Lung (tissue), 12 donors: ENCODE data around the gene C12orf57. TPM values are rescaled to one million over a fixed set of nuclear protein-coding genes. Genes with fewer than 3 reads are reported as not detected.

ENCODE experiments used
- ATAC-seq: fragments of 200-7000 bp; cut with Tn5 transposase; one replicate; pipeline ENCODE4 v1.9.1; 2020; ENCODE audit warnings: moderate number of reproducible peaks; ENCODE audit not compliant: insufficient read depth, low FRiP score
- DNase-seq, 3 donors: peaks; one replicate each; pipeline ENCODE4 v3.0.0-alpha.2; 2013 to 2017
- H3K27ac ChIP-seq, 2 donors: one replicate each; pipeline ENCODE4 v1.5.1; 2013; ENCODE audit warnings: mild to moderate bottlenecking in 2 of 2, moderate library complexity in 2 of 2, control low read depth in 1 of 2, inconsistent platforms in 1 of 2, low read depth in 1 of 2, low read length in 1 of 2
- H3K27me3 ChIP-seq, 3 donors: one replicate each; pipeline ENCODE4 v1.5.1; 2013; ENCODE audit warnings: low read length in 2 of 3; ENCODE audit not compliant: control insufficient read depth in 3 of 3, insufficient read depth in 3 of 3
- H3K36me3 ChIP-seq, 4 donors: one replicate each; pipeline ENCODE4 v1.5.1; 2013; ENCODE audit warnings: low read length in 4 of 4, mild to moderate bottlenecking in 1 of 4, moderate library complexity in 1 of 4; ENCODE audit not compliant: control insufficient read depth in 4 of 4, insufficient read depth in 4 of 4
- H3K4me1 ChIP-seq, 5 donors: one replicate each; pipeline ENCODE4 v1.5.1; 2013; ENCODE audit warnings: low read length in 5 of 5, mild to moderate bottlenecking in 2 of 5, moderate library complexity in 1 of 5; ENCODE audit not compliant: control insufficient read depth in 5 of 5, insufficient read depth in 5 of 5
- H3K4me3 ChIP-seq: one replicate; pipeline ENCODE4 v1.5.1; 2013; ENCODE audit warnings: mild to moderate bottlenecking, control low read depth, moderate library complexity
- H3K9ac ChIP-seq, 2 donors: one replicate each; pipeline ENCODE4 v1.5.1; 2013; ENCODE audit warnings: low read length in 2 of 2, control low read depth in 1 of 2; ENCODE audit not compliant: insufficient read depth in 1 of 2
- H3K9me3 ChIP-seq, 4 donors: one replicate each; pipeline ENCODE4 v1.5.1; 2013; ENCODE audit warnings: low read length in 3 of 4, mild to moderate bottlenecking in 1 of 4, moderate library complexity in 1 of 4; ENCODE audit not compliant: control insufficient read depth in 4 of 4, insufficient read depth in 3 of 4
- WGBS, 2 donors: extraction: QIAGEN DNeasy Blood & Tissue Kit; methylation state at CpG; one replicate each; pipeline ENCODE4 v1.1.7; 2013; 5-methylcytosine and 5-hydroxymethylcytosine counted together
- polyA plus RNA-seq, 2 donors: library from polyadenylated mRNA; stranded (reverse); fragments of 200-250 nt; gene quantifications; one replicate each; pipeline ENCODE4 v1.2.1, GENCODE V29; 2013
- total RNA-seq, 2 donors: library from RNA; depleted of rRNA in 1 of 2; stranded (reverse); fragments of >200 nt in 1 of 2; gene quantifications; one replicate each; pipeline ENCODE4 v1.2.1, GENCODE V29; 2014 to 2021
- TF ChIP-seq, protein P1 (sequence below): IDR thresholded peaks from 2 replicates; pipeline ENCODE4 v1.5.1; 2012; ENCODE audit warnings: mild to moderate bottlenecking; ENCODE audit errors: control extremely low read depth, extremely low read depth
- donor health status: control.
- donor health status: control.
- donor health status: Bipolar disorder and iron deficiency.
- donor health status: healthy.
- donor health status: DM: yes; HTN: yes; CAD: no.

C12orf57 gene
- total and polyA plus RNA-seq, 4 donors: 92.9 to 437 (median 283) TPM

DNA sequence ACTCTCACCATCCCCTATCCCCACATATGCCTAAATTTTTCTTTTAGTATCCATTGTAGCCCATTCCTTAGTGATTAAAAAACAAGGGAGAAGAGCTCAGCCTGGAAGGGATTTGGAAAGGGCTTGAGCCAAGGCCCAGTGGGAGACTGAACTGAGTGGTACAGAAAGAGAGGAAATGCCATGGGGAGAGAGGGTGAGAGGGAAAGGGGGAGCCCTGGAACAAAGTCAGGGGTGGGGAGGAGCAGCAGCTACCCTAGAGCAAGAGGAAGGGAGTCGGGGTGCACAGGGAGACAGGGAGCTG, 18.6 kb upstream of the C12orf57 start:
- Histone ChIP-seq H3K4me3 (no peak overlapping the region), H3K9ac (peak overlapping the region in 1 of 2 donors; percentile 85)

DNA sequence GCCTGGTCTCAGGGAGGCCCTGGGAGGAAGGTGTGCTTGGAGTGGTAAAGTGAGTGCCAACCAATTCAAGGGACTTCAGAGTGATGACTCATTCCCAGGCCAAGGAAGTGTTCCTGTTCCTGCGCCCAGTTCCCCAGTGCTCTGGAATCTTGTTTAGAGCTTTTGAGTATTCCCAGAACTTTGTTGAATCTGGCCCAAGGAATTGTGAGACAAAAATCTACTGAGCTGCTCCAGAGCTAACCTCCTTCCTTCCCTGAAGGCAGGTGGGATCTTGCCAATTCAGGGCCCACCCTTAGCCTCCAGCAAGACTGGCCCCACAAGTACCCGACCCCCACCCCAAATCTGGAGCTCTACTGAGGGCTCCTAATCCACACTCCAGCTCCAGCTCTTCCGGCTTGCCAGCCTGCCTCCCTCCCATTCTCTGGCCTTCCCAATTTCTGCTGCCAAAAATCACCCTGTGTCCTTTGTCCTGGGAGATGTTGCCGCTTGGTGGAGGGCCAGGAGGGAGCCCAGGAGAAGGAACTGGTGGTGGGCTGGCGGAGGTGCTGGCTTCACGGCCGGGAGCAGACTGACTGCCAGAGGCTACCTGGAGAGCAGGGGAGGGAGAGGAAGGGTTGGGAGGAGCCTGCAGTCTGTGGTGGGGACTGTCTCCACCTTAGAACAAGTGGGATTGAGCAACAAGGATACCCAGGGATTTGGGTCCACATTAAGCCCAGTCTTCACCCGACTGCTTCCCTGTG, 18.1 kb upstream of the C12orf57 start:
- DNase-seq: peak; percentile 83 to 94 (median 93)
- Histone ChIP-seq H3K4me3 (peak overlapping the region; percentile 31), H3K27ac (peak overlapping the region; percentile 85 to 89), H3K9ac (peak overlapping the region; percentile 59 to 85), H3K36me3 (peaks cover 0 to 6% (median 2%) of the 10 kb centered on the region in 4 donors), H3K9me3 (no peaks in the 10 kb centered on the region), H3K4me1 (peaks cover 12 to 50% (median 25%) of the 10 kb centered on the region in 5 donors), H3K27me3 (no peaks in the 10 kb centered on the region)
- TF ChIP-seq, protein P1, sequence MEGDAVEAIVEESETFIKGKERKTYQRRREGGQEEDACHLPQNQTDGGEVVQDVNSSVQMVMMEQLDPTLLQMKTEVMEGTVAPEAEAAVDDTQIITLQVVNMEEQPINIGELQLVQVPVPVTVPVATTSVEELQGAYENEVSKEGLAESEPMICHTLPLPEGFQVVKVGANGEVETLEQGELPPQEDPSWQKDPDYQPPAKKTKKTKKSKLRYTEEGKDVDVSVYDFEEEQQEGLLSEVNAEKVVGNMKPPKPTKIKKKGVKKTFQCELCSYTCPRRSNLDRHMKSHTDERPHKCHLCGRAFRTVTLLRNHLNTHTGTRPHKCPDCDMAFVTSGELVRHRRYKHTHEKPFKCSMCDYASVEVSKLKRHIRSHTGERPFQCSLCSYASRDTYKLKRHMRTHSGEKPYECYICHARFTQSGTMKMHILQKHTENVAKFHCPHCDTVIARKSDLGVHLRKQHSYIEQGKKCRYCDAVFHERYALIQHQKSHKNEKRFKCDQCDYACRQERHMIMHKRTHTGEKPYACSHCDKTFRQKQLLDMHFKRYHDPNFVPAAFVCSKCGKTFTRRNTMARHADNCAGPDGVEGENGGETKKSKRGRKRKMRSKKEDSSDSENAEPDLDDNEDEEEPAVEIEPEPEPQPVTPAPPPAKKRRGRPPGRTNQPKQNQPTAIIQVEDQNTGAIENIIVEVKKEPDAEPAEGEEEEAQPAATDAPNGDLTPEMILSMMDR: no peak
- ATAC-seq: peak; percentile 60
- WGBS, 2 donors: 23 to 51% methylated on average over 8 of the region's 8 CpGs

More for the DNA sequence above, 18.6 kb upstream of the C12orf57 start:
- H3K9me3 ChIP-seq: no peaks in the 10 kb centered on the region
- TF ChIP-seq, protein P1: no peak
- no peaks in the 10 kb centered on the region for H3K27me3 ChIP-seq
- WGBS, 2 donors: 26 to 41% methylated on average over 1 of the region's 1 CpG
- DNase-seq (peak in 1 of 3 donors; percentile 69), ATAC-seq (no peak)
- H3K27ac ChIP-seq: peak overlapping the region; percentile 85 to 89
- H3K4me1 ChIP-seq: peaks cover 12 to 48% (median 24%) of the 10 kb centered on the region in 5 donors
- peaks cover 0 to 6% (median 2%) of the 10 kb centered on the region in 4 donors for H3K36me3 ChIP-seq

DNA sequence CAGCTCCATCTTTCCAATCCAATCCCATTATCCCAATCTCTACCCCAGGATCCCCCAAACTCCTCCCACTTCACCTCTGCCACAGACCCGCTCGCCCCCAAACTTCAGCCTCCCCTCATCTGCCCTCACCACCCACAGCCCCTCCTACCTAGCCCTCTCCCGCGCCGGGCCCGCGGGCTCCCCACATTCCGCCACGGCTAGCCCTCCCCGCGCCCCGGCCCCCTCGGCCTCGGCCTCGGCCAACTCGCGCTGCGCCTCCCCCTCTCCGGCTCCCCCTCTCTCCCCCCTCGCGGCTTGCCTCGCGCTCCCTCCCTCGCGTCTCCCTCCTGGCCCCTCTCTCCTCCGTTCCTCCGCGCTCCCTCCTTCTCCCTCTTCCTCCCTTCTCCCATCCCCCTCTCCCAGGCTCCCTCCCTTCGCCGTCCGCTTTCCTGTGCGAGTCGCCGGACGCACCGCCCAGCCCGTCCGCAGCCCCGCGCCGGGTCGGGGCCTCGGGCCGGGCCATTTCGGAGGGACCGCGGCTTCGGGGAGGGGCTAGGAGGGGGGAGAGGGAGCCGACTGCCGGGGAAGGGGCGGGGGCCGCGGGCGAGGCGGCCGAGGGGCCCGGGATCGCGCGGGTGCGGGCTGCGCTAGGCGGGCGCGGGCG, 16.3 kb upstream of the C12orf57 start, which contains the start of gene ATN1:
TSS of gene ATN1 (plus strand) at position 581 of the 643 bp plus-strand sequence. CDS start 6,043 bp downstream, outside the sequence.
- peak within 1 kb of the TSS; percentile 78 to 89 for H3K9ac ChIP-seq
- ATAC-seq (peak; percentile 12), DNase-seq (peak; percentile 92 to 96 (median 95))
- no peaks in the 10 kb centered on the region for H3K9me3 ChIP-seq
- WGBS, 2 donors: 1% methylated on average over 60 to 66 of the region's 66 CpGs
- H3K4me3 ChIP-seq: peak within 1 kb of the TSS; percentile 68
- H3K27ac ChIP-seq: peak within 1 kb of the TSS; percentile 89 to 97
- H3K27me3 ChIP-seq: no peaks in the 10 kb centered on the region
- TF ChIP-seq, protein P1: no peak
- H3K4me1 ChIP-seq: peaks cover 12 to 50% (median 28%) of the 10 kb centered on the region in 5 donors
- H3K36me3 ChIP-seq: peaks cover 0 to 6% (median 0%) of the 10 kb centered on the region in 4 donors
